K562 (cell line): ENCODE data around the gene PTP4A2. TPM values are rescaled to one million over a fixed set of nuclear protein-coding genes. Genes with fewer than 3 reads are reported as not detected.

Experiments
- ADNP ChIP-seq: fragments of 200-800 bp; sonication (Bioruptor generic); IDR thresholded peaks from 2 replicates; pipeline ENCODE4 v1.6.1; 2016; ENCODE audit warnings: missing genetic modification characterization, missing compliant biosample characterization
- CHD1 ChIP-seq: fragments of 200-600 bp; sonication (generic); IDR thresholded peaks from one replicate; pipeline ENCODE4 v1.6.1; 2012; ENCODE audit warnings: mild to moderate bottlenecking, moderate library complexity, low read length, inconsistent platforms
- JUN ChIP-seq, 2 experiments: sonication (generic) in 1 of 2; formaldehyde crosslinking in 1 of 2; IDR thresholded peaks; 2 replicates each; pipeline versions ENCODE4 v1.6.1 to v1.8.0; 2012 to 2022; ENCODE audit warnings: borderline replicate concordance in 2 of 2, mild to moderate bottlenecking in 2 of 2, improper control_type of control experiment in 1 of 2, low read depth in 1 of 2, low read length in 1 of 2, missing genetic modification reagents in 1 of 2
- MAFK ChIP-seq: IDR thresholded peaks from 2 replicates; pipeline ENCODE4 v1.6.1; 2011; ENCODE audit warnings: low read length, improper control_type of control experiment
- MIER1 ChIP-seq: fragments of 450-650 bp; IDR thresholded peaks from 2 replicates; pipeline ENCODE4 v1.6.1; 2016; ENCODE audit warnings: antibody characterized with exemption, mild to moderate bottlenecking, low read depth
- TRIM24 ChIP-seq, 2 experiments: fragments of 450-650 bp; IDR thresholded peaks; 2 replicates each; pipeline ENCODE4 v1.6.1; 2016
- TSC22D4 ChIP-seq: fragments of 450-650 bp; IDR thresholded peaks from 2 replicates; pipeline ENCODE4 v1.6.1; 2016; ENCODE audit warnings: missing genetic modification characterization, missing biosample characterization, control low read depth
- ZNF384 ChIP-seq: IDR thresholded peaks from 2 replicates; pipeline ENCODE4 v1.6.1; 2012; ENCODE audit warnings: low read depth, low read length, improper control_type of control experiment
- ZNF507 ChIP-seq: conservative IDR thresholded peaks from 2 replicates; pipeline ENCODE4 v1.6.1; 2017; ENCODE audit warnings: missing genetic modification characterization, missing compliant biosample characterization
- polyA plus RNA-seq, 8 experiments: library from polyadenylated mRNA; depleted of rRNA in 4 of 8; stranded (reverse) in 5 of 8; unstranded in 3 of 8; fragments of >200 nt; fragmentation: Nextera tagmentation in 2 of 8; fragmentation: Illumina TruSeq in 1 of 8; extraction: Ambion mirVana in 2 of 8; extraction: Trizol in 1 of 8; gene quantifications; 2 replicates each; pipeline versions ENCODE4 v1.2.1 to v1.2.3, GENCODE V29; 2011 to 2014; ENCODE audit warnings: inconsistent platforms in 1 of 8, missing spikeins in 1 of 8
- total RNA-seq, 7 experiments: library from RNA; depleted of rRNA in 6 of 7; stranded (reverse); fragments of >200 nt in 6 of 7; fragmentation: Illumina TruSeq in 2 of 7; extraction: Trizol in 2 of 7; gene quantifications; 2 replicates each; pipeline versions ENCODE4 v1.2.1 to v1.2.3, GENCODE V29; 2011 to 2021; ENCODE audit warnings: low replicate concordance in 1 of 7
- TF ChIP-seq, protein P1 (sequence below), 2 experiments: fragments of 450-650 bp; IDR thresholded peaks; 2 replicates each; pipeline ENCODE4 v1.6.1; 2018; ENCODE audit warnings: mild to moderate bottlenecking in 2 of 2, low read depth in 1 of 2; ENCODE audit not compliant: partially characterized antibody in 2 of 2

Gene PTP4A2
- total and polyA plus RNA-seq, 9 of the 15 experiments (the other 6 are each of a cell fraction or from before 2014, with no cell fraction given), result 197 to 870 (median 480) TPM

DNA sequence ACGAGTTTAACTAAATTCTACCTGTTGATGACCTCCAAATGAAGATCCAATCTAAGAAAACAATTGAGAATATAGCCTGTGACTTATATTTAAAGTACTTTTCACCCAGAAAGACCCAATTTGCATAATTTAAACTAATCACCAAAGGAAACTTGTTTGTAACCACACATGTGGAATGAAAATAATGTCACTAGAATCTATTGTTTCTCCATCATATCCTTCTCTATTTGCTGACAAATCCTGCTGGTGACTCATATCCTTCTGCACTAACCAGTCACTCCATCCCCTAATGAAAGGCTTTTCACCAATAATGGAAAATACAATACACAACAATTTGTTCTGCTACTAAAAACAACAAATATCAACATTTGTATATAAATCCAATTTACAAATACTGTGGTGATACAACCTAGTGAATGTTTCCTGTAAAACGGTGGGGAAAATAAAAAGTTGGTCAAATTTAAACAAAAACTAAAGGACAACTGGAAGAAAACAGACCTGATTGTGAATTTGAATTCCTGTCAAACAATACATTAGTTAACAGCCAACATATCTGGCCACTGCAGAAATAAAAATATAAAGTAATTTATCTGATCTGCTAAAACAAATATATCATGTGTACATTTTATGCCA is 6.5 kb downstream of the PTP4A2 start (continued):
- no peak for TF ChIP-seq TSC22D4 (tag)
- TF ChIP-seq MIER1, result no peak
- no peak for TF ChIP-seq ADNP (tag)
- TF ChIP-seq JUN (IDR thresholded peaks at IDR 0.05; ENCODE audit: borderline replicate concordance, low read depth, low read length), result peak; percentile 92
- TF ChIP-seq JUN (CRISPR knock-in tag; IDR thresholded peaks at IDR 0.05; ENCODE audit: borderline replicate concordance), result no peak
- TF ChIP-seq ZNF384, result no peak
- TF ChIP-seq TRIM24 (IDR thresholded peaks at IDR 0.05), result 0 out of 4 replicates have a peak, but pooled peaks of 1 of the 2 experiments have one; percentile 16
- TF ChIP-seq MAFK, result no peak; the same call in 1 of the 2 replicates
- no peak for TF ChIP-seq ZNF507
- TF ChIP-seq, protein P1, sequence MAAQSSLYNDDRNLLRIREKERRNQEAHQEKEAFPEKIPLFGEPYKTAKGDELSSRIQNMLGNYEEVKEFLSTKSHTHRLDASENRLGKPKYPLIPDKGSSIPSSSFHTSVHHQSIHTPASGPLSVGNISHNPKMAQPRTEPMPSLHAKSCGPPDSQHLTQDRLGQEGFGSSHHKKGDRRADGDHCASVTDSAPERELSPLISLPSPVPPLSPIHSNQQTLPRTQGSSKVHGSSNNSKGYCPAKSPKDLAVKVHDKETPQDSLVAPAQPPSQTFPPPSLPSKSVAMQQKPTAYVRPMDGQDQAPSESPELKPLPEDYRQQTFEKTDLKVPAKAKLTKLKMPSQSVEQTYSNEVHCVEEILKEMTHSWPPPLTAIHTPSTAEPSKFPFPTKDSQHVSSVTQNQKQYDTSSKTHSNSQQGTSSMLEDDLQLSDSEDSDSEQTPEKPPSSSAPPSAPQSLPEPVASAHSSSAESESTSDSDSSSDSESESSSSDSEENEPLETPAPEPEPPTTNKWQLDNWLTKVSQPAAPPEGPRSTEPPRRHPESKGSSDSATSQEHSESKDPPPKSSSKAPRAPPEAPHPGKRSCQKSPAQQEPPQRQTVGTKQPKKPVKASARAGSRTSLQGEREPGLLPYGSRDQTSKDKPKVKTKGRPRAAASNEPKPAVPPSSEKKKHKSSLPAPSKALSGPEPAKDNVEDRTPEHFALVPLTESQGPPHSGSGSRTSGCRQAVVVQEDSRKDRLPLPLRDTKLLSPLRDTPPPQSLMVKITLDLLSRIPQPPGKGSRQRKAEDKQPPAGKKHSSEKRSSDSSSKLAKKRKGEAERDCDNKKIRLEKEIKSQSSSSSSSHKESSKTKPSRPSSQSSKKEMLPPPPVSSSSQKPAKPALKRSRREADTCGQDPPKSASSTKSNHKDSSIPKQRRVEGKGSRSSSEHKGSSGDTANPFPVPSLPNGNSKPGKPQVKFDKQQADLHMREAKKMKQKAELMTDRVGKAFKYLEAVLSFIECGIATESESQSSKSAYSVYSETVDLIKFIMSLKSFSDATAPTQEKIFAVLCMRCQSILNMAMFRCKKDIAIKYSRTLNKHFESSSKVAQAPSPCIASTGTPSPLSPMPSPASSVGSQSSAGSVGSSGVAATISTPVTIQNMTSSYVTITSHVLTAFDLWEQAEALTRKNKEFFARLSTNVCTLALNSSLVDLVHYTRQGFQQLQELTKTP (IDR thresholded peaks at IDR 0.05; ENCODE audit: low read depth in 1 of 2, partially characterized antibody in 2 of 2), result no peak
- no peak for TF ChIP-seq CHD1
- TF ChIP-seq, all 486 proteins: peak for 36
